Stomach smooth muscle (tissue), 2 donors: ENCODE measurements around the gene ANKRD52.
A peak's percentile ranks its signal among the peaks of the same experiment; 100 is the strongest.

Experiments
- H3K27ac ChIP-seq: one replicate; pipeline ENCODE4 v1.7.0; 2013; ENCODE audit warnings: mild to moderate bottlenecking, low read length, inconsistent platforms
- H3K27me3 ChIP-seq, 2 donors: one replicate each; pipeline ENCODE4 v1.7.0; 2013; ENCODE audit warnings: low read length in 2 of 2; ENCODE audit not compliant: insufficient read depth in 2 of 2, control insufficient read depth in 1 of 2
- H3K36me3 ChIP-seq, 2 donors: one replicate each; pipeline ENCODE4 v1.7.0; 2013; ENCODE audit warnings: low read length in 2 of 2; ENCODE audit not compliant: control insufficient read depth in 2 of 2, insufficient read depth in 2 of 2
- H3K4me1 ChIP-seq: one replicate; pipeline ENCODE4 v1.7.0; 2013; ENCODE audit warnings: low read length; ENCODE audit not compliant: control insufficient read depth, insufficient read depth
- H3K4me3 ChIP-seq, 2 donors: one replicate each; pipeline ENCODE4 v1.7.0; 2013; ENCODE audit warnings: low read length in 2 of 2
- H3K9ac ChIP-seq, 2 donors: one replicate each; pipeline ENCODE4 v1.7.0; 2013; ENCODE audit warnings: low read length in 2 of 2, mild to moderate bottlenecking in 1 of 2
- H3K9me3 ChIP-seq, 2 donors: one replicate each; pipeline ENCODE4 v1.7.0; 2013; ENCODE audit warnings: low read length in 2 of 2; ENCODE audit not compliant: control insufficient read depth in 2 of 2
- donor health status: healthy.
- donor health status: Pancreatic carcinoma.

The ANKRD52 gene

DNA sequence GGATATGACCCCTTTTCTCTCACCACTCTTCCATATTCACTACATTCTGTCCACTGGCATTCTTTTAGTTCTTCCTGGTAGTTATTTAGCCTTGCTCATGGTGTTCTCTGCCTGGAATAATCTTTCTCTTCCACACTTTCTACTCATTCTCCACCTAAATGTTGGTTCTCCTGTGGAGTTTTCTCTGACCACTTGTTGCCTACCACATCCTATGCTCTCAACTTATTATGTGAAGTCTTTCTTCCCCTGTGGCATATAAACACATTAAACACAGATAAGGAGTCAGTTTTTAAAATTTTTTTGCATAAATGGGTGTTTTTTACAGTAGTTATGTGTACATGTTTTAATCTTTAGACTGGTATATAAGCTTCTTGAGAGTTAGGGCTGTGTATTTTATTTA, 65.6 kb downstream of the ANKRD52 start:
- H3K9ac ChIP-seq, result no peak overlapping the region
- H3K27ac ChIP-seq, result no peak overlapping the region
- no peak overlapping the region for H3K4me3 ChIP-seq
- no peaks in the 10 kb centered on the region for H3K36me3 ChIP-seq
- H3K27me3 ChIP-seq, result no peaks in the 10 kb centered on the region
- H3K4me1 ChIP-seq, result peaks cover 24% of the 10 kb centered on the region
- no peaks in the 10 kb centered on the region for H3K9me3 ChIP-seq

GRCh38 chr12:56190695-56191155, 67.5 kb downstream of the ANKRD52 start:
- Histone ChIP-seq H3K9ac (peak overlapping the region; percentile 86 to 91), H3K36me3 (peaks cover 3 to 7% of the 10 kb centered on the region in 2 donors), H3K4me1 (peaks cover 28% of the 10 kb centered on the region), H3K9me3 (no peaks in the 10 kb centered on the region), H3K27ac (peak overlapping the region; percentile 89), H3K27me3 (no peaks in the 10 kb centered on the region), H3K4me3 (peak overlapping the region; percentile 90 to 91)

DNA sequence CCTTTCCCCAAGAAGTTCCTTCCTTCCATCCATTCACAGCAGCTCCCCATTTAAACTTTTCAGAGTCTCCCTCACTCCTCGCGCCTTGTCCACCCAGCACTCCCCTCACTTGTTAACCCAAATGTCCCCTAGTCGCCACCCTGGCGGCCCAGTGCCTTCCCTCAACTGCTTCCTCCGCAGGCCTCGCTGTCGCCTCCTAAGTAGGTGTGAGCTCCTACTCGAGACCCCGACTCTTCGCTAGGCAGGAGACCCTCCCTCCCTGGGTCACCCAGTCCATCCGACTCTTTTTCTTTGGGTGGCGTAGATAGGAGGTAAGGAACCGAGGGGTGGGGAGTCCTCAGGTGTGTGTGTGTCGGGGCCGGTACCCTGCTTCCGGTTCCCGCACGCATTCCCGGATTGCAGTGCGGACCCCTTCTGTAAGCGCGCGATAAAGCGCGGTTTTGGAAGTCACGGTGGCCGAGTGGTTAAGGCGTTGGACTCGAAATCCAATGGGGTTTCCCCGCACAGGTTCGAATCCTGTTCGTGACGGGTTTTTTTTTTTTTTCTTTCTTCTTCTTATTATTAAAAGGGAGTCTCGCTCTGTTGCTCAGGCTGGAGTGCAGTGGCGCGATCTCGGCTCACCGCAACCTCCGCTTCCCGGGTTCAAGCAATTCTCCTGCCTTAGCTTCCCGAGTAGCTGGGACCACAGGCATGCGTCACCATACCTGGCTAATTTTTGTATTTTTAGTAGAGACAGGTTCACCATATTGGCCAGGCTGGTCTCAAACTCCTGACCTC, 68.1 kb downstream of the ANKRD52 start:
- H3K9me3 ChIP-seq, result no peaks in the 10 kb centered on the region
- peaks cover 28% of the 10 kb centered on the region for H3K4me1 ChIP-seq
- H3K27ac ChIP-seq, result peak overlapping the region; percentile 89
- peaks cover 5 to 8% of the 10 kb centered on the region in 2 donors for H3K36me3 ChIP-seq
- no peaks in the 10 kb centered on the region for H3K27me3 ChIP-seq
- H3K4me3 ChIP-seq, result peak overlapping the region; percentile 90 to 91
- peak overlapping the region; percentile 86 to 91 for H3K9ac ChIP-seq

GRCh38 chr12:56189099-56189917, 68.9 kb downstream of the ANKRD52 start, which contains the start of gene SMARCC2:
SMARCC2 (minus strand) TSS chr12:56189483; CDS start chr12:56189461, 22 bp downstream.
- peak within 1 kb of the TSS; percentile 86 to 91 for H3K9ac ChIP-seq
- peak within 1 kb of the TSS; percentile 89 for H3K27ac ChIP-seq
- no peaks in the 10 kb centered on the region for H3K9me3 ChIP-seq
- H3K4me3 ChIP-seq, result peak within 1 kb of the TSS; percentile 90 to 91
- H3K27me3 ChIP-seq, result no peaks in the 10 kb centered on the region
- peaks cover 28% of the 10 kb centered on the region for H3K4me1 ChIP-seq
- peaks cover 12 to 16% of the 10 kb centered on the region in 2 donors for H3K36me3 ChIP-seq

- Histone ChIP-seq H3K27ac (peak overlapping the region; percentile 74), H3K27me3 (no peaks in the 10 kb centered on the region), H3K4me3 (peak overlapping the region; percentile 81 to 87), H3K4me1 (peaks cover 28% of the 10 kb centered on the region), H3K9me3 (no peaks in the 10 kb centered on the region), H3K36me3 (peaks cover 18 to 21% of the 10 kb centered on the region in 2 donors), H3K9ac (peak overlapping the region; percentile 80 to 82)
These were observed 69.4 kb downstream of the ANKRD52 start for GRCh38 chr12:56188778-56189098.

DNA sequence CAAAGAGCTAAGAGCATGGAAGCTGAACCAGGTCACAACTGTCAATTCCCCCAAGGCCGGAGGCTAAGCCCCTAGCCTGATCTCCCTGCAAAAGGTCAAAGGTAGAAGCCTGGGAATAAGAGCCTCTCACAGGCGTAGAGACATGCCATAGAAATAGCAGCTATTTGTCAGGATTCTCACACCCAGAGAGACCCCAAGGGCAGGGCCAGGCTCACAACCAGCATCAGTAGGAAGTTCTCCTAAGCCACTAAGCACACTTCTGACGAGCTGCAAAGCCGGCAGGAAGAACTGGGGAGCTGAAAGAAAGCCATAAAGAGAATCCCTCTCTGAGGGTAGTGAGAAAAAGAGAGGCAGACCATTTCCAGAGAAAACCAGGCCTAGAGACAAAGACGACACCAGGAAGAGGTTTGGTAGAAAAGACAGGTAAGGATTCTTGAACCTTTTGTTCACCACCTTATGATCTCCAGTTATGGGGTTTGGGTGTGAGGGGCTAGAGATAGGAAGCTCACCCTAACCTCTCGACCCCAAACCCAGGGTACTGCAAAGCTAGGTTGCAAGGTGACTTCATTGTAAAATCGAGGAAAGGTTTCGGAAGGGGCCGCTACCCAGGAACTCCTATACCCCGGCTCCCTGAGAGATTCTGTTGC, 69.9 kb downstream of the ANKRD52 start:
- peak overlapping the region; percentile 81 to 87 for H3K4me3 ChIP-seq
- no peaks in the 10 kb centered on the region for H3K27me3 ChIP-seq
- no peaks in the 10 kb centered on the region for H3K9me3 ChIP-seq
- H3K27ac ChIP-seq, result peak overlapping the region; percentile 74
- peaks cover 28% of the 10 kb centered on the region for H3K4me1 ChIP-seq
- peak overlapping the region; percentile 80 to 82 for H3K9ac ChIP-seq
- peaks cover 21 to 25% of the 10 kb centered on the region in 2 donors for H3K36me3 ChIP-seq
